ENCODE data around the gene ARL6. TPM values are rescaled to one million over a fixed set of nuclear protein-coding genes. Genes with fewer than 3 reads are reported as not detected.

The ARL6 gene
- total RNA-seq, 1 experiment from 2014 or later = 8.8 TPM

- CTCF ChIA-PET = no interaction called here
- intact Hi-C loops (cut with micrococcal nuclease; ENCODE audit: unreplicated experiment) = no loop called here
- in situ Hi-C loops (cut with HindIII; ENCODE audit: low pct_unique_long_range_greater_than_20kb, low sequenced_read_pairs) = no loop called here
Measured at GRCh38 chr3:97835761-97836160, 71.2 kb downstream of the ARL6 start.

GRCh38 chr3:97838393-97838792, 73.8 kb downstream of the ARL6 start:
- H3K36me3 ChIP-seq (ENCODE audit: control insufficient read depth, insufficient read depth, low read length) = no peaks in the 10 kb centered on the region
- no peaks in the 10 kb centered on the region for H3K9me3 ChIP-seq (ENCODE audit: control insufficient read depth, insufficient read depth, low read depth, low read length)
- H3K4me1 ChIP-seq (ENCODE audit: control insufficient read depth, insufficient read depth, low read length) = no peaks in the 10 kb centered on the region
- DNase-seq (ENCODE audit: low read depth, low spot score) (no peak), ATAC-seq (no peak)
- POLR2A ChIA-PET = no interaction called here
- H3K27ac ChIP-seq (ENCODE audit: low read length) = no peak overlapping the region
- in situ Hi-C loops (cut with HindIII; ENCODE audit: low pct_unique_long_range_greater_than_20kb, low sequenced_read_pairs) = no loop called here
- no peaks in the 10 kb centered on the region for H3K27me3 ChIP-seq (ENCODE audit: control insufficient read depth, insufficient read depth, low read length)
- intact Hi-C loops (cut with micrococcal nuclease; ENCODE audit: unreplicated experiment) = no loop called here
- TF ChIP-seq TCF7L2 (IDR thresholded peaks at IDR 0.05; ENCODE audit: low read depth, low read length) = no peak
- TF ChIP-seq, protein P1, sequence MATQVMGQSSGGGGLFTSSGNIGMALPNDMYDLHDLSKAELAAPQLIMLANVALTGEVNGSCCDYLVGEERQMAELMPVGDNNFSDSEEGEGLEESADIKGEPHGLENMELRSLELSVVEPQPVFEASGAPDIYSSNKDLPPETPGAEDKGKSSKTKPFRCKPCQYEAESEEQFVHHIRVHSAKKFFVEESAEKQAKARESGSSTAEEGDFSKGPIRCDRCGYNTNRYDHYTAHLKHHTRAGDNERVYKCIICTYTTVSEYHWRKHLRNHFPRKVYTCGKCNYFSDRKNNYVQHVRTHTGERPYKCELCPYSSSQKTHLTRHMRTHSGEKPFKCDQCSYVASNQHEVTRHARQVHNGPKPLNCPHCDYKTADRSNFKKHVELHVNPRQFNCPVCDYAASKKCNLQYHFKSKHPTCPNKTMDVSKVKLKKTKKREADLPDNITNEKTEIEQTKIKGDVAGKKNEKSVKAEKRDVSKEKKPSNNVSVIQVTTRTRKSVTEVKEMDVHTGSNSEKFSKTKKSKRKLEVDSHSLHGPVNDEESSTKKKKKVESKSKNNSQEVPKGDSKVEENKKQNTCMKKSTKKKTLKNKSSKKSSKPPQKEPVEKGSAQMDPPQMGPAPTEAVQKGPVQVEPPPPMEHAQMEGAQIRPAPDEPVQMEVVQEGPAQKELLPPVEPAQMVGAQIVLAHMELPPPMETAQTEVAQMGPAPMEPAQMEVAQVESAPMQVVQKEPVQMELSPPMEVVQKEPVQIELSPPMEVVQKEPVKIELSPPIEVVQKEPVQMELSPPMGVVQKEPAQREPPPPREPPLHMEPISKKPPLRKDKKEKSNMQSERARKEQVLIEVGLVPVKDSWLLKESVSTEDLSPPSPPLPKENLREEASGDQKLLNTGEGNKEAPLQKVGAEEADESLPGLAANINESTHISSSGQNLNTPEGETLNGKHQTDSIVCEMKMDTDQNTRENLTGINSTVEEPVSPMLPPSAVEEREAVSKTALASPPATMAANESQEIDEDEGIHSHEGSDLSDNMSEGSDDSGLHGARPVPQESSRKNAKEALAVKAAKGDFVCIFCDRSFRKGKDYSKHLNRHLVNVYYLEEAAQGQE (IDR thresholded peaks at IDR 0.05; ENCODE audit: insufficient read depth in 1 of 2, low read depth in 2 of 2, low read length in 1 of 2) = no peak
- no peak for TF ChIP-seq SIN3A (IDR thresholded peaks at IDR 0.05; ENCODE audit: borderline replicate concordance, insufficient read depth, low read depth, low read length)
- TF ChIP-seq, protein P2, sequence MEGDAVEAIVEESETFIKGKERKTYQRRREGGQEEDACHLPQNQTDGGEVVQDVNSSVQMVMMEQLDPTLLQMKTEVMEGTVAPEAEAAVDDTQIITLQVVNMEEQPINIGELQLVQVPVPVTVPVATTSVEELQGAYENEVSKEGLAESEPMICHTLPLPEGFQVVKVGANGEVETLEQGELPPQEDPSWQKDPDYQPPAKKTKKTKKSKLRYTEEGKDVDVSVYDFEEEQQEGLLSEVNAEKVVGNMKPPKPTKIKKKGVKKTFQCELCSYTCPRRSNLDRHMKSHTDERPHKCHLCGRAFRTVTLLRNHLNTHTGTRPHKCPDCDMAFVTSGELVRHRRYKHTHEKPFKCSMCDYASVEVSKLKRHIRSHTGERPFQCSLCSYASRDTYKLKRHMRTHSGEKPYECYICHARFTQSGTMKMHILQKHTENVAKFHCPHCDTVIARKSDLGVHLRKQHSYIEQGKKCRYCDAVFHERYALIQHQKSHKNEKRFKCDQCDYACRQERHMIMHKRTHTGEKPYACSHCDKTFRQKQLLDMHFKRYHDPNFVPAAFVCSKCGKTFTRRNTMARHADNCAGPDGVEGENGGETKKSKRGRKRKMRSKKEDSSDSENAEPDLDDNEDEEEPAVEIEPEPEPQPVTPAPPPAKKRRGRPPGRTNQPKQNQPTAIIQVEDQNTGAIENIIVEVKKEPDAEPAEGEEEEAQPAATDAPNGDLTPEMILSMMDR (IDR thresholded peaks at IDR 0.05) = no peak
- TF ChIP-seq POLR2AphosphoS5 (IDR thresholded peaks at IDR 0.05; ENCODE audit: low read depth, low read length) = no peak
- BruUV-seq (replicated peaks) = no TSS peak
- CTCF ChIA-PET = no interaction called here
- H3K4me3 ChIP-seq (ENCODE audit: low read depth in 2 of 2, low read length in 2 of 2) = no peak overlapping the region

More at GRCh38 chr3:97835761-97836160, 71.2 kb downstream of the ARL6 start:
- DNase-seq (ENCODE audit: low read depth, low spot score) (no peak), ATAC-seq (no peak)
- Histone ChIP-seq H3K27ac (ENCODE audit: low read length) (no peak overlapping the region), H3K4me1 (ENCODE audit: control insufficient read depth, insufficient read depth, low read length) (no peaks in the 10 kb centered on the region), H3K27me3 (ENCODE audit: control insufficient read depth, insufficient read depth, low read length) (no peaks in the 10 kb centered on the region), H3K4me3 (ENCODE audit: low read depth in 2 of 2, low read length in 2 of 2) (no peak overlapping the region), H3K9me3 (ENCODE audit: control insufficient read depth, insufficient read depth, low read depth, low read length) (no peaks in the 10 kb centered on the region), H3K36me3 (ENCODE audit: control insufficient read depth, insufficient read depth, low read length) (no peaks in the 10 kb centered on the region)
- POLR2A ChIA-PET = no interaction called here
- TF ChIP-seq TCF7L2 (IDR thresholded peaks at IDR 0.05; ENCODE audit: low read depth, low read length) (no peak), SIN3A (IDR thresholded peaks at IDR 0.05; ENCODE audit: borderline replicate concordance, insufficient read depth, low read depth, low read length) (no peak), POLR2AphosphoS5 (IDR thresholded peaks at IDR 0.05; ENCODE audit: low read depth, low read length) (no peak)
- TF ChIP-seq, protein P1 (IDR thresholded peaks at IDR 0.05; ENCODE audit: insufficient read depth in 1 of 2, low read depth in 2 of 2, low read length in 1 of 2) = no peak
- TF ChIP-seq, protein P2 (IDR thresholded peaks at IDR 0.05) = no peak
- no TSS peak for BruUV-seq (replicated peaks)
